ENCODE results near the gene NRIP1.
"Not testable (repeated sequence)": the region's sequence is repeated elsewhere in the genome, so short reads cannot be mapped to it uniquely, and the experiment has no call there.

The NRIP1 gene

GRCh38 chr21:15037900-15038293 lies 26.9 kb downstream of the NRIP1 start:
- peaks cover 4% of the 10 kb centered on the region; the same call in 1 of the 2 replicates for H3K36me3 ChIP-seq (ENCODE audit: insufficient read depth, low read length)
- no peak overlapping the region for H3K4me3 ChIP-seq (ENCODE audit: low read depth, low read length)
- H2AFZ ChIP-seq (ENCODE audit: low read length, unreplicated experiment), result no peak overlapping the region
- H3K4me1 ChIP-seq (ENCODE audit: control insufficient read depth, insufficient read depth, low read length, unreplicated experiment), result peaks cover 21% of the 10 kb centered on the region
- no peak overlapping the region for H3K27ac ChIP-seq (ENCODE audit: low read depth, low read length)
- no peaks in the 10 kb centered on the region for H3K27me3 ChIP-seq (ENCODE audit: insufficient read depth, low read length)
- H3K79me2 ChIP-seq (ENCODE audit: control insufficient read depth, insufficient read depth, low read length, unreplicated experiment), result peaks cover 43% of the 10 kb centered on the region

DNA sequence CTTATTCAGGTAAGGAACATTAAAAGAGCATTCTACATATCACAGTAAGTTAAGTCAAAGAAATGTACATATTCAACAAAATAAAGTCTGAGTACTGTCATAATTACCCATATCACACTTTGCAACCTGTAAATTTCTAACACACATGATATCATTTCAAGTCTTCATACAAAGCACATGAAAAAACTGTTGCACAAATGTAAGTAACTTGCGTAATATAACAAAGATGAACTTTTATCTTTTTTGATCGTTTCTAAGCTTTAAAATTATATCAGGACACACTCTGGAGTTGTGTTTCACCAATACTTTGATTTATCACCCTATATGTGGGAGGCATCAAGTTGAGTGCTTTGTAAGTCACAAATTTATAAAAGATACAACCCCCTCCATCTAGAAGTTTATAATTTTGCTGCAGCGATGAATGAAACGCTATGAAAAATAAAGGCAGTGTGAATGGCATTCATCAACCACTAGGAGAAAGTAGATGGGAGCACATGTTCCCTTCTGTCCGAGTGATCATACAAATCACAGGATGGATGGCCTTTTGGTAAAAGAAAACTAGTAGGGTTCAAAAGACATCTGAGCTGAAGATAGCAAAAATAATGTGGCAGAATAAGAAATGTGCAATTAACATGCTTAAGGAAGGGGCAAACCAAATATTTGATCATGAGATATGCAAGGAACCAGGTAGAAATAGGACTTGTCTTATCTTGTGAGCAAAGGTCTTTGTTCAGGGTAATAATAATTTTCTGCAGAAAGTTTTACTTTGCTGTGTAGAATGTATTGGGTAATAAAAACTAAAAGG lies 27.5 kb downstream of the NRIP1 start:
- no peaks in the 10 kb centered on the region for H3K27me3 ChIP-seq (ENCODE audit: insufficient read depth, low read length)
- H3K79me2 ChIP-seq (ENCODE audit: control insufficient read depth, insufficient read depth, low read length, unreplicated experiment), result peaks cover 39% of the 10 kb centered on the region
- no peak overlapping the region for H3K4me3 ChIP-seq (ENCODE audit: low read depth, low read length)
- peaks cover 21% of the 10 kb centered on the region for H3K4me1 ChIP-seq (ENCODE audit: control insufficient read depth, insufficient read depth, low read length, unreplicated experiment)
- no peak overlapping the region for H2AFZ ChIP-seq (ENCODE audit: low read length, unreplicated experiment)
- peaks cover 3% of the 10 kb centered on the region; the same call in 1 of the 2 replicates for H3K36me3 ChIP-seq (ENCODE audit: insufficient read depth, low read length)
- H3K27ac ChIP-seq (ENCODE audit: low read depth, low read length), result no peak overlapping the region

GRCh38 chr21:15036189-15036588 lies 28.6 kb downstream of the NRIP1 start:
- Histone ChIP-seq H3K4me3 (ENCODE audit: low read depth, low read length) (no peak overlapping the region), H3K27ac (ENCODE audit: low read depth, low read length) (no peak overlapping the region), H3K4me1 (ENCODE audit: control insufficient read depth, insufficient read depth, low read length, unreplicated experiment) (peaks cover 21% of the 10 kb centered on the region), H3K79me2 (ENCODE audit: control insufficient read depth, insufficient read depth, low read length, unreplicated experiment) (peaks cover 33% of the 10 kb centered on the region), H3K36me3 (ENCODE audit: insufficient read depth, low read length) (no peaks in the 10 kb centered on the region; the same call in 1 of the 2 replicates), H3K27me3 (ENCODE audit: insufficient read depth, low read length) (no peaks in the 10 kb centered on the region), H2AFZ (ENCODE audit: low read length, unreplicated experiment) (no peak overlapping the region)

- Histone ChIP-seq H3K36me3 (ENCODE audit: insufficient read depth, low read length) (peaks cover 5% of the 10 kb centered on the region), H2AFZ (ENCODE audit: low read length, unreplicated experiment) (no peak overlapping the region), H3K27ac (ENCODE audit: low read depth, low read length) (peak overlapping the region; percentile 77), H3K4me3 (ENCODE audit: low read depth, low read length) (peak overlapping the region; percentile 60), H3K27me3 (ENCODE audit: insufficient read depth, low read length) (no peaks in the 10 kb centered on the region), H3K4me1 (ENCODE audit: control insufficient read depth, insufficient read depth, low read length, unreplicated experiment) (peaks cover 24% of the 10 kb centered on the region), H3K79me2 (ENCODE audit: control insufficient read depth, insufficient read depth, low read length, unreplicated experiment) (peaks cover 33% of the 10 kb centered on the region)
Measured at GRCh38 chr21:15034126-15034853, 30.5 kb downstream of the NRIP1 start.

GRCh38 chr21:15031790-15032357 lies 32.9 kb downstream of the NRIP1 start:
- peaks cover 27% of the 10 kb centered on the region for H3K4me1 ChIP-seq (ENCODE audit: control insufficient read depth, insufficient read depth, low read length, unreplicated experiment)
- H3K36me3 ChIP-seq (ENCODE audit: insufficient read depth, low read length), result peaks cover 5% of the 10 kb centered on the region
- H3K27ac ChIP-seq (ENCODE audit: low read depth, low read length), result no peak overlapping the region
- no peaks in the 10 kb centered on the region for H3K27me3 ChIP-seq (ENCODE audit: insufficient read depth, low read length)
- peaks cover 43% of the 10 kb centered on the region for H3K79me2 ChIP-seq (ENCODE audit: control insufficient read depth, insufficient read depth, low read length, unreplicated experiment)
- no peak overlapping the region for H2AFZ ChIP-seq (ENCODE audit: low read length, unreplicated experiment)
- H3K4me3 ChIP-seq (ENCODE audit: low read depth, low read length), result no peak overlapping the region

DNA sequence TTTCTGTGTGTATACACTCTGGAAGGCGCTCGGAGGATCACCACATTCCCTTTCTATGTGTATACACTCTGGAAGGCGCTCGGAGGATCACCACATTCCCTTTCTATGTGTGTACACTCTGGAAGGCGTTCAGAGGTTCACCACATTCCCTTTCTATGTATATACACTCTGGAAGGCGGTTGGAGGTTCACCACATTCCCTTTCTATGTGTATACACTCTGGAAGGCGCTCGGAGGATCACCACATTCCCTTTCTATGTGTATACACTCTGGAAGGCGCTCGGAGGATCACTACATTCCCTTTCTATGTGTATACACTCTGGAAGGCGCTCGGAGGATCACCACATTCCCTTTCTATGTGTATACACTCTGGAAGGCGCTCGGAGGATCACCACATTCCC lies 33.4 kb downstream of the NRIP1 start:
- not testable (repeated sequence) for H3K4me3 ChIP-seq (ENCODE audit: low read depth, low read length); H3K27ac ChIP-seq (ENCODE audit: low read depth, low read length); H3K27me3 ChIP-seq (ENCODE audit: insufficient read depth, low read length); H3K36me3 ChIP-seq (ENCODE audit: insufficient read depth, low read length); H2AFZ ChIP-seq (ENCODE audit: low read length, unreplicated experiment)
- H3K79me2 ChIP-seq (ENCODE audit: control insufficient read depth, insufficient read depth, low read length, unreplicated experiment), result peaks cover 45% of the 10 kb centered on the region
- peaks cover 27% of the 10 kb centered on the region for H3K4me1 ChIP-seq (ENCODE audit: control insufficient read depth, insufficient read depth, low read length, unreplicated experiment)

GRCh38 chr21:15030861-15031260 lies 33.9 kb downstream of the NRIP1 start:
- not testable (repeated sequence) for H3K27me3 ChIP-seq (ENCODE audit: insufficient read depth, low read length); H3K4me3 ChIP-seq (ENCODE audit: low read depth, low read length); H3K27ac ChIP-seq (ENCODE audit: low read depth, low read length); H2AFZ ChIP-seq (ENCODE audit: low read length, unreplicated experiment); H3K36me3 ChIP-seq (ENCODE audit: insufficient read depth, low read length)
- Histone ChIP-seq H3K79me2 (ENCODE audit: control insufficient read depth, insufficient read depth, low read length, unreplicated experiment) (peaks cover 42% of the 10 kb centered on the region), H3K4me1 (ENCODE audit: control insufficient read depth, insufficient read depth, low read length, unreplicated experiment) (peaks cover 23% of the 10 kb centered on the region)

- Histone ChIP-seq H3K36me3 (ENCODE audit: insufficient read depth, low read length) (peaks cover 5% of the 10 kb centered on the region), H3K79me2 (ENCODE audit: control insufficient read depth, insufficient read depth, low read length, unreplicated experiment) (peaks cover 55% of the 10 kb centered on the region), H3K27ac (ENCODE audit: low read depth, low read length) (no peak overlapping the region), H3K27me3 (ENCODE audit: insufficient read depth, low read length) (no peaks in the 10 kb centered on the region), H3K4me3 (ENCODE audit: low read depth, low read length) (no peak overlapping the region), H2AFZ (ENCODE audit: low read length, unreplicated experiment) (no peak overlapping the region), H3K4me1 (ENCODE audit: control insufficient read depth, insufficient read depth, low read length, unreplicated experiment) (peaks cover 11% of the 10 kb centered on the region)
Measured at GRCh38 chr21:15029077-15029476, 35.7 kb downstream of the NRIP1 start.

GRCh38 chr21:15028186-15028585 lies 36.6 kb downstream of the NRIP1 start:
- Histone ChIP-seq H3K4me3 (ENCODE audit: low read depth, low read length) (no peak overlapping the region), H3K79me2 (ENCODE audit: control insufficient read depth, insufficient read depth, low read length, unreplicated experiment) (peaks cover 52% of the 10 kb centered on the region), H3K36me3 (ENCODE audit: insufficient read depth, low read length) (peaks cover 5% of the 10 kb centered on the region), H3K27me3 (ENCODE audit: insufficient read depth, low read length) (no peaks in the 10 kb centered on the region), H3K27ac (ENCODE audit: low read depth, low read length) (no peak overlapping the region), H2AFZ (ENCODE audit: low read length, unreplicated experiment) (no peak overlapping the region), H3K4me1 (ENCODE audit: control insufficient read depth, insufficient read depth, low read length, unreplicated experiment) (peaks cover 6% of the 10 kb centered on the region)

DNA sequence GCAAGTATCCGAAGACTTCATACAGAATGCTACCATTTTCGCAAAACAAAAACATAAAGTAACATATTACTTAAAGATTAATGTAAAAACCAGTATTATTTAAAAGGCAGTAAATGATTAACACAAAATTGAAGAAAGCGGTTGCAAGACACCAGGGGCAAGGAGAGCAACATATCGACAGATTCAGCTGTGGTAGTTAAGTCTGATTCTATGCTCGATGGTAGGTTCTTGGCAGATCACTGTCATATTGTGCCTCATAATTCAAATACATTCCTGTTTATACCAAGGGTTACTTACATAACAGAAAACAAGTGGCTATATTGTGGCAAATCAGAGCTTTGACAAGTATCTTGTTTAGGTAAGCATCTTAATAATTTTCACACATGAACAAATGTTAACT lies 37.7 kb downstream of the NRIP1 start:
- no peak overlapping the region for H3K27ac ChIP-seq (ENCODE audit: low read depth, low read length)
- H3K27me3 ChIP-seq (ENCODE audit: insufficient read depth, low read length), result no peaks in the 10 kb centered on the region
- H3K79me2 ChIP-seq (ENCODE audit: control insufficient read depth, insufficient read depth, low read length, unreplicated experiment), result peaks cover 59% of the 10 kb centered on the region
- H3K4me1 ChIP-seq (ENCODE audit: control insufficient read depth, insufficient read depth, low read length, unreplicated experiment), result peaks cover 6% of the 10 kb centered on the region
- peaks cover 5% of the 10 kb centered on the region for H3K36me3 ChIP-seq (ENCODE audit: insufficient read depth, low read length)
- H2AFZ ChIP-seq (ENCODE audit: low read length, unreplicated experiment), result no peak overlapping the region
- H3K4me3 ChIP-seq (ENCODE audit: low read depth, low read length), result no peak overlapping the region
